LNCAP (cell line): ENCODE measurements around the gene FMNL2.

Source experiments
- CTCF ChIP-seq: fragments of 450-650 bp; IDR thresholded peaks from 2 replicates; pipeline ENCODE4 v1.5.1; 2017; ENCODE audit warnings: mild to moderate bottlenecking

Gene FMNL2

GRCh38 chr2:152370783-152371182 lies 35.8 kb downstream of the FMNL2 start:
- no peak for TF ChIP-seq CTCF

- TF ChIP-seq CTCF, result no peak
Observed at GRCh38 chr2:152372438-152372984, 37.5 kb downstream of the FMNL2 start.

- TF ChIP-seq CTCF, result no peak
Observed at GRCh38 chr2:152375174-152375573, 40.2 kb downstream of the FMNL2 start.

- TF ChIP-seq CTCF, result no peak
Observed at GRCh38 chr2:152376385-152376784, 41.4 kb downstream of the FMNL2 start.

GRCh38 chr2:152376968-152377367 lies 42.0 kb downstream of the FMNL2 start:
- no peak for TF ChIP-seq CTCF

GRCh38 chr2:152379089-152379488 lies 44.1 kb downstream of the FMNL2 start:
- no peak for TF ChIP-seq CTCF

GRCh38 chr2:152380261-152381055 lies 45.5 kb downstream of the FMNL2 start:
- no peak for TF ChIP-seq CTCF
